GM12873 (cell line): ENCODE results near the gene MRM1.

Experiments
- TF ChIP-seq, protein P1 (sequence below): IDR thresholded peaks from 2 replicates; pipeline ENCODE4 v1.5.1; 2012; ENCODE audit warnings: low read depth, mild to moderate bottlenecking, moderate library complexity, low read length, control low read depth; ENCODE audit not compliant: insufficient read depth; ENCODE audit errors: missing control alignments

MRM1 gene

GRCh38 chr17:36612323-36612722 is 10.9 kb downstream of the MRM1 start:
- TF ChIP-seq, protein P1, sequence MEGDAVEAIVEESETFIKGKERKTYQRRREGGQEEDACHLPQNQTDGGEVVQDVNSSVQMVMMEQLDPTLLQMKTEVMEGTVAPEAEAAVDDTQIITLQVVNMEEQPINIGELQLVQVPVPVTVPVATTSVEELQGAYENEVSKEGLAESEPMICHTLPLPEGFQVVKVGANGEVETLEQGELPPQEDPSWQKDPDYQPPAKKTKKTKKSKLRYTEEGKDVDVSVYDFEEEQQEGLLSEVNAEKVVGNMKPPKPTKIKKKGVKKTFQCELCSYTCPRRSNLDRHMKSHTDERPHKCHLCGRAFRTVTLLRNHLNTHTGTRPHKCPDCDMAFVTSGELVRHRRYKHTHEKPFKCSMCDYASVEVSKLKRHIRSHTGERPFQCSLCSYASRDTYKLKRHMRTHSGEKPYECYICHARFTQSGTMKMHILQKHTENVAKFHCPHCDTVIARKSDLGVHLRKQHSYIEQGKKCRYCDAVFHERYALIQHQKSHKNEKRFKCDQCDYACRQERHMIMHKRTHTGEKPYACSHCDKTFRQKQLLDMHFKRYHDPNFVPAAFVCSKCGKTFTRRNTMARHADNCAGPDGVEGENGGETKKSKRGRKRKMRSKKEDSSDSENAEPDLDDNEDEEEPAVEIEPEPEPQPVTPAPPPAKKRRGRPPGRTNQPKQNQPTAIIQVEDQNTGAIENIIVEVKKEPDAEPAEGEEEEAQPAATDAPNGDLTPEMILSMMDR: no peak

GRCh38 chr17:36613155-36613554 is 11.8 kb downstream of the MRM1 start:
- TF ChIP-seq, protein P1: no peak

DNA sequence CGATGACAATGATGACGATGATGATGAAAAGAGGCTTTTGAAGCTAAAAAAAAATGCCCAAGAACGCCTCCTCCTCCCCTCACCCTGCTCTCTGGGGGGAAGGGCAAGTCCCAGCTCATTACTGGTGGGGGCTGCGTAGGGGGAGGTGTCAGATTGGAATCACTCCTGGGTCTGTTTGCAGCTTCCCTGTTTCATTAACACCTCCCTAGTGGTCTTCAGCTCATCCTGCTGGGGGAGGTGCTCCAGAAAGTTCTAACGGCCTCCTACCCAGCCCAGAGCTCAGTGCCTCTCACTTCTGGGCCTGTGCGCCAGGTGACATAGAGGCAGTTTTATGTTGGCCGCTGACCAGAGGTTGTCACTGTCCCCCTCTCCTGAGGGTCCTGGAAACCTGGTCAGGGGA is 12.7 kb downstream of the MRM1 start:
- TF ChIP-seq, protein P1: no peak

- TF ChIP-seq, protein P1: no peak
Observed at GRCh38 chr17:36614933-36615332, 13.6 kb downstream of the MRM1 start.

DNA sequence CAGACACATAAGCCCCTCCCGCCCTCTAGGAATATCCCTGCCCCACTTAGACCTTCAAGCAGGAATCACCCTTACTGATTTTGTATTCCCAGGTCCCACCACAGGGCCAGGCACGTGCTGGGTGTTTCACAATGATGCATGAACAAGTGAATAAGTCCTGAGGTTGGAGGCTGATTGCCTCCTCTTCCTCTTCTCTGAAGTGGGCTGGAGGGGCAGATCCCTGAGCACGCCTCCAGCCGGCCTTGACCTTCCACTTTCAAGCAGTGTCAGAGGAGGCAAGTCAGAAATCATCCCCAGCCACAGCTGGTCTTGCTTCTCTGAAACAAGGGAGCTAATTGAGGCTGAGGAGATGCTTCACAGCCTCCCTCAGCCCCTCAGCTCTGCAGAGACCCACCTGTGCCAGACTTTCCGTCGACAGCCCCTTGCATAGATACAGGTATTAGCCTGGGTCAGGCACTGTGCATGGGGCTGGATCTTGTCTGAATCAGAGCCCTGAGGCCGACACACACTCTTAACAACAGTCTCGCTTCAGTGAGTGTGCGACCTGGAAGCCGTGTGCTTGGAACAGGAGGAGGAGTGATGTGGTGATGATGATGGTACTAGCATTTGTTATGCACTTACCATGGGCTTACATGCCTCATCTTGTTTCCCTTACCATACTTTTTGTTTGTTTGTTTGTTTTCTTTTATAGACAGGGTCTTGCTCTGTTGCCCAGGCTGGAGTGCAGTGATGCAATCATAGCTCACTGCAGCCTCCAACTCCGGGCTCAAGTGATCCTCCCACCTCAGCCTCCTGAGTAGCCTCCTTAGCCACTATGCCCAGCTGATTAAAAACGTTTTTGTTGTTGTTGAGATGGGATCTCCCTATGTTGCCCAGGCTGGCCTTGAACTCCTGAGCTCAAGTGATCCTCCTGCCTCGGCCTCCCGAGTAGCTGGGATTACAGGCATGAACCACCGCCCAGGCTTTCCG is 15.0 kb downstream of the MRM1 start:
- TF ChIP-seq, protein P1: no peak

DNA sequence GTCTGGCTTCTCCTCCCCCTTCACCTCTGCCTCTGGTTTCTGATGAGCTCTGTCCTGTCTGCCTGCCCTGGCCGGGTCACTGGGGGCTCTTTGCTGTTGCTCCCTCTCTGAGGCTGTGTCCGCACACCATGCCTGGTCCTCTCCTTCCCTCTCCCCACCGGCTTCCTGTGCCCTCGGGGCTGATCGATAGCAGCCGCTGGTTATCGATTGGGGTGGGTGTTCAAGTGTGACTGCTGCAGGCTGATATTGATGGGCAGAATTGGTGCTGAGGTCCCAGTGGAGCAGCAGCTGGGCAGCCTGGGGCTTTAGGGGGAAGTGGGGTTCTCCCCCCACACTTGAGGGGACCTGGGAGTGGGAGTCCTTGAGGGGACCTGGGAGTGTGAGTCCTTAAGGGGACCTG is 16.4 kb downstream of the MRM1 start:
- TF ChIP-seq, protein P1: no peak

GRCh38 chr17:36623281-36623680 is 21.9 kb downstream of the MRM1 start:
- TF ChIP-seq, protein P1: no peak
